ENCODE measurements around the gene PTPRB.

DNA sequence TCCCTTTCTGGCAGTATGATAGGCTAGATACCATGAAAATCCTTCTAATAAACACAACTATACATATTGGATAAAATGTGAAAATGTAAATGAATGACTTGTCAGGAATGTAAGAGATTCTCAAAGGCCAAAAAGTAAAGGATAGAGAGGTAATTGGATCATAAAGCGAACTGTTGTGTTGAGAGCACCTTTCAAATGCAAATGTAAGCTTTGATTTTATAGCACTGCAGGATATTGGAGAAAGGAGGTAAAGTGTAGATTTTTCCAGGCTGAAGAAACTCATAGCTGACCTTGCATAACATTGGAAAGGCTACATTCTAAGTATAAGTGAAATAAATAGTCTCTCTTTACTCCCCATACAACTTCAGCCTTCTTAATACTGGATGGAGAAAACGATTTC, 54.0 kb downstream of the PTPRB start:
- TF ChIP-seq ZNF302 (CRISPR knock-in tag; IDR thresholded peaks at IDR 0.05) (no peak), RCOR1 (IDR thresholded peaks at IDR 0.05; ENCODE audit: low read depth, low read length) (no peak), CTCF (IDR thresholded peaks at IDR 0.05) (no peak), CEBPB (IDR thresholded peaks at IDR 0.05) (no peak), MAZ (IDR thresholded peaks at IDR 0.05; ENCODE audit: borderline replicate concordance, low read depth, low read length) (no peak), REST (IDR thresholded peaks at IDR 0.05) (no peak), HMGXB4 (CRISPR knock-in tag; IDR thresholded peaks at IDR 0.05; ENCODE audit: borderline replicate concordance) (no peak)
